Endothelial cell of umbilical vein (primary cell): Measurements from ENCODE around the gene CTU2. TPM values are rescaled to one million over a fixed set of nuclear protein-coding genes. Genes with fewer than 3 reads are reported as not detected.

ENCODE experiments used
- BruUV-seq: library from RNA; stranded (reverse); fragments of 400-500 nt; replicated peaks from 2 replicates; lab custom pipeline; 2021; lab: Mats Ljungman, UMichigan
- CTCF ChIA-PET: fragments of 300-600, 350-600 bp; sonication (Branson Sonifier 250); formaldehyde crosslinking; loops from one replicate; lab custom pipeline; 2021; ENCODE audit warnings: antibody characterized with exemption, inconsistent platforms; lab: Charles Lee
- POLR2A ChIA-PET: fragments of 300-600, 350-600 bp; sonication (Branson Sonifier 250); formaldehyde crosslinking; loops from one replicate; lab custom pipeline; 2021; ENCODE audit warnings: antibody characterized with exemption, inconsistent platforms; lab: Charles Lee
- DNase-seq: peaks from one replicate; pipeline ENCODE4 v3.0.0-alpha.2; 2011; ENCODE audit warnings: low read depth, low spot score
- FAIRE-seq: peaks from 2 replicates; lab custom pipeline; 2011; peaks lifted over from hg19 to GRCh38; lab: Jason Lieb, UNC
- H2AFZ ChIP-seq: 2 replicates; pipeline ENCODE4 v1.6.0; 2012; ENCODE audit warnings: low read depth, low read length, control low read depth, inconsistent platforms
- H3K27ac ChIP-seq: 2 replicates; pipeline ENCODE4 v1.5.1; 2011; ENCODE audit warnings: low read depth, mild to moderate bottlenecking, control low read depth, low read length, moderate library complexity; ENCODE audit not compliant: insufficient read depth
- H3K27me3 ChIP-seq, 2 experiments: 2 replicates each; pipeline versions ENCODE4 v1.6.0 to v1.6.1; 2011; ENCODE audit warnings: low read length in 2 of 2, mixed read lengths in 1 of 2; ENCODE audit not compliant: control insufficient read depth in 2 of 2, insufficient read depth in 2 of 2
- H3K36me3 ChIP-seq, 2 experiments: 2 replicates in 1 of 2; 3 replicates in 1 of 2; pipeline ENCODE4 v1.5.1; 2011; ENCODE audit warnings: low read length in 2 of 2, mild to moderate bottlenecking in 1 of 2, moderate library complexity in 1 of 2; ENCODE audit not compliant: control insufficient read depth in 2 of 2, insufficient read depth in 2 of 2; ENCODE audit errors: extremely low read depth in 1 of 2
- H3K4me1 ChIP-seq: 3 replicates; pipeline ENCODE4 v1.5.1; 2011; ENCODE audit warnings: mild to moderate bottlenecking, low read length; ENCODE audit not compliant: control insufficient read depth, insufficient read depth; ENCODE audit errors: extremely low read depth
- H3K4me2 ChIP-seq: 2 replicates; pipeline ENCODE4 v1.6.1; 2011; ENCODE audit warnings: low read length, control low read depth, mixed read lengths; ENCODE audit not compliant: insufficient read depth
- H3K4me3 ChIP-seq, 3 experiments: fragments of 200-600 bp in 1 of 3; sonication (generic), shearing (Covaris generic) in 1 of 3; replicated peaks in 1 of 3; 2 replicates each; pipeline ENCODE4 v1.5.1; 2011 to 2016; ENCODE audit warnings: control low read depth in 3 of 3, low read length in 3 of 3, mild to moderate bottlenecking in 2 of 3, inconsistent platforms in 1 of 3, low read depth in 1 of 3, moderate library complexity in 1 of 3; ENCODE audit not compliant: insufficient read depth in 1 of 3
- H3K79me2 ChIP-seq: 2 replicates; pipeline ENCODE4 v1.6.0; 2012; ENCODE audit warnings: low read length, inconsistent platforms; ENCODE audit not compliant: control insufficient read depth, insufficient read depth
- H3K9ac ChIP-seq: replicated peaks from 2 replicates; pipeline ENCODE3; 2011; ENCODE audit warnings: low read length, control low read depth; ENCODE audit not compliant: insufficient read depth; ENCODE audit errors: extremely low read depth
- H3K9me1 ChIP-seq: replicated peaks from 3 replicates; pipeline ENCODE4 v1.6.0; 2011; ENCODE audit warnings: mild to moderate bottlenecking, low read length; ENCODE audit not compliant: control insufficient read depth, insufficient read depth; ENCODE audit errors: extremely low read depth
- H3K9me3 ChIP-seq: replicated peaks from 2 replicates; pipeline ENCODE4 v1.5.1; 2012; ENCODE audit warnings: low read length, inconsistent platforms; ENCODE audit not compliant: control insufficient read depth, insufficient read depth
- H4K20me1 ChIP-seq: replicated peaks from 2 replicates; pipeline ENCODE3; 2011; ENCODE audit warnings: mild to moderate bottlenecking, low read length; ENCODE audit not compliant: control insufficient read depth, insufficient read depth; ENCODE audit errors: extremely low read depth
- CTCF ChIP-seq, 2 donors: IDR thresholded peaks; 1 replicate in 1 of 2; 2 replicates in 1 of 2; pipeline ENCODE4 v1.5.1; 2011; ENCODE audit warnings: low read length in 2 of 2, mild to moderate bottlenecking in 2 of 2, moderate library complexity in 2 of 2, control low read depth in 1 of 2, inconsistent platforms in 1 of 2, low read depth in 1 of 2; ENCODE audit not compliant: insufficient read depth in 1 of 2; ENCODE audit errors: extremely low read depth in 1 of 2
- EZH2 ChIP-seq: IDR thresholded peaks from 2 replicates; pipeline ENCODE4 v1.6.1; 2012; ENCODE audit warnings: borderline replicate concordance, low read depth, mild to moderate bottlenecking, moderate library complexity, low read length, inconsistent platforms; ENCODE audit not compliant: severe bottlenecking
- FOS ChIP-seq: IDR thresholded peaks from 2 replicates; pipeline ENCODE4 v1.6.1; 2011; ENCODE audit warnings: mild to moderate bottlenecking, low read length, moderate library complexity, borderline replicate concordance; ENCODE audit not compliant: insufficient read depth
- GATA2 ChIP-seq: IDR thresholded peaks from 2 replicates; pipeline ENCODE4 v1.7.0; 2011; ENCODE audit warnings: low read depth, mild to moderate bottlenecking, moderate library complexity, mixed read lengths, low read length; ENCODE audit not compliant: insufficient read length, insufficient read depth
- JUN ChIP-seq: IDR thresholded peaks from 2 replicates; pipeline ENCODE4 v1.6.1; 2011; ENCODE audit warnings: borderline replicate concordance, low read depth; ENCODE audit not compliant: insufficient read length, insufficient read depth
- MAX ChIP-seq: IDR thresholded peaks from 2 replicates; pipeline ENCODE4 v1.6.1; 2011; ENCODE audit not compliant: insufficient read depth, insufficient read length
- MYC ChIP-seq: IDR thresholded peaks from one replicate; pipeline ENCODE4 v1.6.1; 2011; ENCODE audit warnings: mild to moderate bottlenecking, low read depth, low read length
- POLR2A ChIP-seq: IDR thresholded peaks from 2 replicates; pipeline ENCODE4 v1.6.1; 2012; ENCODE audit warnings: low read depth, mild to moderate bottlenecking, control low read depth, low read length
- POLR2AphosphoS5 ChIP-seq: IDR thresholded peaks from 2 replicates; pipeline ENCODE4 v1.6.1; 2012; ENCODE audit warnings: low read depth, mild to moderate bottlenecking, control low read depth, low read length, moderate library complexity; ENCODE audit not compliant: insufficient read depth
- dilution Hi-C: fragments of 300-500 bp; cut with MboI; formaldehyde crosslinking; loops from one replicate; pipeline ENCODE4 v1.15.0; 2019; ENCODE audit warnings: low sequenced_read_pairs; ENCODE audit not compliant: extremely low pct_ligation_motif_present
- intact Hi-C: fragments of 100-400 bp; cut with micrococcal nuclease; formaldehyde crosslinking; loops from one replicate; pipeline ENCODE4 v1.10.0; 2022
- polyA plus RNA-seq, 4 experiments: library from polyadenylated mRNA; depleted of rRNA in 3 of 4; stranded (reverse) in 3 of 4; unstranded in 1 of 4; fragments of >200 nt; gene quantifications; 2 replicates each; pipeline versions ENCODE4 v1.2.1 to v1.2.3, GENCODE V29; 2011 to 2012; ENCODE audit warnings: missing spikeins in 1 of 4
- total RNA-seq: library from RNA; stranded (reverse); gene quantifications from 2 replicates; pipeline ENCODE4 v1.2.3, GENCODE V29; 2021

The CTU2 gene
- total and polyA plus RNA-seq, 2 donors (not counting 3 experiments of a cell fraction or from before 2014, with no cell fraction given): 26.1 to 33.7 TPM

GRCh38 chr16:88680554-88681083, 25.7 kb upstream of the CTU2 start:
- POLR2A ChIA-PET: no interaction called here

More at GRCh38 chr16:88680554-88681083, 25.7 kb upstream of the CTU2 start:
- peaks cover 3% of the 10 kb centered on the region for H3K4me1 ChIP-seq
- H3K36me3 ChIP-seq: no peaks in the 10 kb centered on the region
- H3K4me2 ChIP-seq: no peak overlapping the region
- DNase-seq: no peak
- H3K27ac ChIP-seq: no peak overlapping the region
- dilution Hi-C loops: no loop called here
- no peak overlapping the region for H3K9ac ChIP-seq
- no peaks in the 10 kb centered on the region for H3K9me3 ChIP-seq
- H4K20me1 ChIP-seq: no peaks in the 10 kb centered on the region
- intact Hi-C loops: no loop called here
- TF ChIP-seq JUN: no peak
- no peak for TF ChIP-seq FOS
- TF ChIP-seq EZH2: no peak
- TF ChIP-seq MYC: no peak
- no peak for TF ChIP-seq POLR2AphosphoS5
- no peak for TF ChIP-seq MAX
- no peak for TF ChIP-seq CTCF (IDR thresholded peaks at IDR 0.05; ENCODE audit: extremely low read depth in 1 of 2, insufficient read depth in 1 of 2, low read depth in 1 of 2, low read length in 2 of 2)
- no peak for TF ChIP-seq POLR2A
- TF ChIP-seq GATA2: no peak
- no peaks in the 10 kb centered on the region for H3K27me3 ChIP-seq
- no peak for FAIRE-seq
- CTCF ChIA-PET: no interaction called here
- H2AFZ ChIP-seq: no peak overlapping the region
- no TSS peak for BruUV-seq
- H3K4me3 ChIP-seq: no peak overlapping the region
- H3K9me1 ChIP-seq: no peaks in the 10 kb centered on the region
- no peaks in the 10 kb centered on the region for H3K79me2 ChIP-seq
